A673 (cell line): ENCODE measurements around the gene DIS3L. TPM values are rescaled to one million over a fixed set of nuclear protein-coding genes. Genes with fewer than 3 reads are reported as not detected.
"Not testable (repeated sequence)": the region's sequence is repeated elsewhere in the genome, so short reads cannot be mapped to it uniquely, and the experiment has no call there.

Source experiments
- BruUV-seq: library from RNA; stranded (reverse); fragments of 400-500 nt; replicated peaks from 2 replicates; lab custom pipeline; 2021; lab: Mats Ljungman, UMichigan
- CTCF ChIA-PET: fragments of 300-600 bp; sonication (Branson Sonifier 250); formaldehyde crosslinking; loops from one replicate; lab custom pipeline; 2022; ENCODE audit warnings: antibody characterized with exemption; lab: Charles Lee
- POLR2A ChIA-PET: fragments of 300-600 bp; sonication (Branson Sonifier 250); formaldehyde crosslinking; loops from one replicate; lab custom pipeline; 2022; ENCODE audit warnings: antibody characterized with exemption; ENCODE audit not compliant: low non-redundant PET; lab: Charles Lee
- DNase-seq: peaks from one replicate; pipeline ENCODE4 v3.0.0-alpha.2; 2015; ENCODE audit warnings: low spot score
- H3K27ac ChIP-seq: fragments of 200-600 bp; sonication (generic); 2 replicates; pipeline ENCODE4 v1.5.1; 2016; ENCODE audit warnings: mixed run types, low read depth, mild to moderate bottlenecking, mixed read lengths, antibody characterized with exemption, low read length; ENCODE audit not compliant: poor library complexity, severe bottlenecking
- H3K27me3 ChIP-seq: fragments of 200-600 bp; sonication (generic); replicated peaks from 2 replicates; pipeline ENCODE4 v1.6.1; 2017; ENCODE audit warnings: mixed run types, low read depth, mild to moderate bottlenecking, mixed read lengths, antibody characterized with exemption, low read length; ENCODE audit not compliant: insufficient read depth, poor library complexity
- H3K36me3 ChIP-seq: fragments of 200-600 bp; sonication (generic); 2 replicates; pipeline ENCODE4 v1.6.1; 2016; ENCODE audit warnings: mixed run types, mild to moderate bottlenecking, mixed read lengths, antibody characterized with exemption, low read length; ENCODE audit not compliant: insufficient read depth, poor library complexity, severe bottlenecking
- H3K4me1 ChIP-seq: fragments of 200-600 bp; sonication (generic); 2 replicates; pipeline ENCODE4 v1.6.1; 2017; ENCODE audit warnings: mixed run types, mild to moderate bottlenecking, mixed read lengths, antibody characterized with exemption, low read length; ENCODE audit not compliant: insufficient read depth, poor library complexity, severe bottlenecking
- H3K4me3 ChIP-seq: fragments of 200-600 bp; sonication (generic); 2 replicates; pipeline ENCODE4 v1.5.1; 2016; ENCODE audit warnings: low read depth, mixed run types, mild to moderate bottlenecking, mixed read lengths, low read length; ENCODE audit not compliant: poor library complexity, severe bottlenecking
- H3K9me3 ChIP-seq: fragments of 200-600 bp; sonication (generic); 2 replicates; pipeline ENCODE4 v1.6.1; 2016; ENCODE audit warnings: mixed run types, low read depth, mild to moderate bottlenecking, mixed read lengths, antibody characterized with exemption, low read length; ENCODE audit not compliant: poor library complexity, severe bottlenecking
- EZH2 ChIP-seq: fragments of 200-600 bp; sonication (generic); IDR thresholded peaks from 2 replicates; pipeline ENCODE4 v1.6.1; 2017; ENCODE audit warnings: borderline replicate concordance, low read depth, mild to moderate bottlenecking, mixed read lengths, antibody characterized with exemption, low read length; ENCODE audit not compliant: poor library complexity, severe bottlenecking
- intact Hi-C: fragments of 100-400 bp; cut with micrococcal nuclease; formaldehyde crosslinking; loops from one replicate; pipeline ENCODE4 v1.10.0; 2022; ENCODE audit not compliant: unreplicated experiment
- total RNA-seq: library from RNA; stranded (reverse); gene quantifications from 2 replicates; pipeline ENCODE4 v1.2.3, GENCODE V29; 2021
- TF ChIP-seq, protein P1 (sequence below): fragments of 300-800, 200-600 bp; sonication (generic); conservative IDR thresholded peaks from 2 replicates; pipeline ENCODE4 v1.5.1; 2017; ENCODE audit warnings: low read depth, mild to moderate bottlenecking, antibody characterized with exemption, low read length, moderate library complexity, mixed read lengths

The DIS3L gene
- total RNA-seq, 1 experiment from 2014 or later, result 10.7 TPM

GRCh38 chr15:66296186-66296585 is 2.8 kb downstream of the DIS3L start:
- Histone ChIP-seq H3K4me3 (no peak overlapping the region), H3K4me1 (peaks cover 44% of the 10 kb centered on the region), H3K36me3 (no peaks in the 10 kb centered on the region), H3K27ac (no peak overlapping the region), H3K9me3 (no peaks in the 10 kb centered on the region), H3K27me3 (no peaks in the 10 kb centered on the region)
- intact Hi-C loops, result no loop called here
- CTCF ChIA-PET, result interaction anchor here (0.6 kb wide), 2 partner anchors 43 to 202 kb away, joined by 3 read pairs; no protein-coding TSS in a partner anchor
- BruUV-seq, result no TSS peak
- TF ChIP-seq, protein P1, sequence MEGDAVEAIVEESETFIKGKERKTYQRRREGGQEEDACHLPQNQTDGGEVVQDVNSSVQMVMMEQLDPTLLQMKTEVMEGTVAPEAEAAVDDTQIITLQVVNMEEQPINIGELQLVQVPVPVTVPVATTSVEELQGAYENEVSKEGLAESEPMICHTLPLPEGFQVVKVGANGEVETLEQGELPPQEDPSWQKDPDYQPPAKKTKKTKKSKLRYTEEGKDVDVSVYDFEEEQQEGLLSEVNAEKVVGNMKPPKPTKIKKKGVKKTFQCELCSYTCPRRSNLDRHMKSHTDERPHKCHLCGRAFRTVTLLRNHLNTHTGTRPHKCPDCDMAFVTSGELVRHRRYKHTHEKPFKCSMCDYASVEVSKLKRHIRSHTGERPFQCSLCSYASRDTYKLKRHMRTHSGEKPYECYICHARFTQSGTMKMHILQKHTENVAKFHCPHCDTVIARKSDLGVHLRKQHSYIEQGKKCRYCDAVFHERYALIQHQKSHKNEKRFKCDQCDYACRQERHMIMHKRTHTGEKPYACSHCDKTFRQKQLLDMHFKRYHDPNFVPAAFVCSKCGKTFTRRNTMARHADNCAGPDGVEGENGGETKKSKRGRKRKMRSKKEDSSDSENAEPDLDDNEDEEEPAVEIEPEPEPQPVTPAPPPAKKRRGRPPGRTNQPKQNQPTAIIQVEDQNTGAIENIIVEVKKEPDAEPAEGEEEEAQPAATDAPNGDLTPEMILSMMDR, result no peak
- TF ChIP-seq EZH2, result no peak
- POLR2A ChIA-PET, result interaction anchor here (0.6 kb wide), 1 partner anchor 59 kb away, joined by 8 read pairs; no protein-coding TSS in a partner anchor
- DNase-seq, result no peak

DNA sequence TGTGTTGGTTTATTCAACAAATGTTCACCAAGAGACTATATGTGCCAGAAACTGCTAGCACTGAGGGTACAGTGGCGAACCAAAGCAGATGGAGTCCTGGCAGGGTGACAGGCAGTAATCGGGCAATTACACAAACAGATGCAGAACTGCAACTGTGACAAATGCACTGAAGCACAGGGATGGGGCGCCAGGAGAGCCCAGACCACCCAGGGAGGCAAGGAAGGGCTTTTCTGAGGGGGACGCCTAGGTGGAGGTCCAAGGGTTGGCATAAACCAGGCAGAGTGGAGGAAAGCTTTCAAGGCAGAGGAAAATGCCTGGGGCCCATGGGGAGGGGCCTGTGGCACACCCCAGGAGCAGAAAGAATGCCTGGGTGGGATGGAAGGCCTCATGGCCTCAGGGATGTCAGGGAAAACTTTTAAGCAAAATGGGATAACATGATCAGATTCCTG is 5.5 kb downstream of the DIS3L start:
- Histone ChIP-seq H3K36me3 (no peaks in the 10 kb centered on the region), H3K9me3 (no peaks in the 10 kb centered on the region), H3K4me1 (peaks cover 35% of the 10 kb centered on the region), H3K27me3 (no peaks in the 10 kb centered on the region), H3K27ac (no peak overlapping the region), H3K4me3 (no peak overlapping the region)
- CTCF ChIA-PET, result no interaction called here
- DNase-seq, result peak; percentile 67
- POLR2A ChIA-PET, result no interaction called here
- no TSS peak for BruUV-seq
- intact Hi-C loops, result no loop called here
- no peak for TF ChIP-seq EZH2
- TF ChIP-seq, protein P1, result no peak

DNA sequence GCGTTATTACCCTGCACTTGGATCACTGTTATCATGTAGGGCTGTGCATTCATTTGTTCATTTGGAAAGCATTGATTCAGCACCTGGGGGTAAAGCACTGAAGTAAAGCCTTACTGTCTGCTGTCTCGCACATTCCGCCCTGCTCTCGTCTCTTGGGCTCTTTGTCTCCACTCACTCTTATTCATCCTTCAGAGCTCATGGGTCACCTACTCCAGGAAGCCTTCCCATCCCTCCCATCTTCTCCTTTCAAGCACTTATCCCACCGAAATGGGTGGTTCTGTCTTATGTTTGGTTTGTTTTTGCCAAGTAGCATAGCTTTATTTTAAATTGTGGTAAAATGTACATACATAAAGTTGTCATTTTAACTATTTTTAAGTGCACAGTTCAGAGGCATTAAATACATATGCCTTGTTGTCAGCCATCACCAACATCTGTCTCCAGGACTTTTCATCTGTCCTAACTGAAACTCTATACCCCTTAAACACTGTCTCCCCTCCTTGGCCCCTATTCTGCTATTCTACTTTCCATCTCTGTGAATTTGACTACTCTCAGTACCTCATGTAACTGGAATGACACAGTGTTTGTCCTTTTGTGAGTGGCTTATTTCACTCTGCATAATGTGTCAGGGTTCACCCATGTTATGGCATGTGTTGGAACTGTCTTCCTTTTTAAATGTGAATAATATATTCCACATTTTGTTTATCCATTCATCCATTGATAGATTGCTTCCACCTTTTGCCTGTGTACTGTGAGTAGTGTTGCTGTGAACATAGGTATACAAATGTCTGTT is 9.3 kb downstream of the DIS3L start:
- Histone ChIP-seq H3K36me3 (no peaks in the 10 kb centered on the region), H3K27ac (no peak overlapping the region), H3K9me3 (no peaks in the 10 kb centered on the region), H3K4me1 (peaks cover 14% of the 10 kb centered on the region), H3K27me3 (no peaks in the 10 kb centered on the region), H3K4me3 (no peak overlapping the region)
- intact Hi-C loops, result no loop called here
- DNase-seq, result no peak
- no TSS peak for BruUV-seq
- ChIA-PET CTCF (no interaction called here), POLR2A (interaction anchor here (0.6 kb wide), 1 partner anchor 53 kb away, joined by 3 read pairs; no protein-coding TSS in a partner anchor)
- TF ChIP-seq, protein P1, result no peak
- TF ChIP-seq EZH2, result no peak

GRCh38 chr15:66304425-66304824 is 11.1 kb downstream of the DIS3L start:
- DNase-seq, POLR2A ChIA-PET, H3K4me1 ChIP-seq, H3K36me3 ChIP-seq, BruUV-seq, H3K4me3 ChIP-seq, H3K9me3 ChIP-seq, CTCF ChIA-PET, intact Hi-C loops, H3K27ac ChIP-seq, H3K27me3 ChIP-seq: not testable (repeated sequence)
